Neural progenitor cell (in vitro differentiated cells): Measurements from ENCODE around the gene VCAN. TPM values are rescaled to one million over a fixed set of nuclear protein-coding genes. Genes with fewer than 3 reads are reported as not detected.

ENCODE experiments used
- DNase-seq: peaks from one replicate; pipeline ENCODE4 v3.0.0-alpha.2; 2016; ENCODE audit warnings: low spot score
- H2AFZ ChIP-seq: fragments of 200-600 bp; sonication (generic); replicated peaks from 2 replicates; pipeline ENCODE4 v1.6.1; 2016; ENCODE audit warnings: antibody characterized with exemption
- H3F3A ChIP-seq: fragments of 200-600 bp; sonication (generic); 2 replicates; pipeline ENCODE4 v1.6.1; 2016; ENCODE audit warnings: antibody characterized with exemption, low read depth
- H3K27ac ChIP-seq: fragments of 200-600 bp; sonication (generic); 2 replicates; pipeline ENCODE4 v1.5.1; 2016; ENCODE audit warnings: mild to moderate bottlenecking
- H3K27me3 ChIP-seq: fragments of 200-600 bp; sonication (generic); 2 replicates; pipeline ENCODE4 v1.6.1; 2016; ENCODE audit warnings: mild to moderate bottlenecking, moderate library complexity
- H3K36me3 ChIP-seq: fragments of 200-600 bp; sonication (generic); 2 replicates; pipeline ENCODE4 v1.5.1; 2016
- H3K4me1 ChIP-seq: fragments of 200-600 bp; sonication (generic); 2 replicates; pipeline ENCODE4 v1.6.1; 2016; ENCODE audit warnings: mixed run types
- H3K4me2 ChIP-seq: fragments of 200-600 bp; sonication (generic); 2 replicates; pipeline ENCODE4 v1.6.1; 2016
- H3K4me3 ChIP-seq: fragments of 200-600 bp; sonication (generic); 2 replicates; pipeline ENCODE4 v1.5.1; 2016
- H3K79me2 ChIP-seq: fragments of 200-600 bp; sonication (generic); 2 replicates; pipeline ENCODE4 v1.6.1; 2016; ENCODE audit warnings: low read depth
- H3K9ac ChIP-seq: fragments of 200-600 bp; sonication (generic); 2 replicates; pipeline ENCODE4 v1.6.1; 2016
- H3K9me3 ChIP-seq: fragments of 200-600 bp; sonication (generic); 2 replicates; pipeline ENCODE4 v1.5.1; 2016; ENCODE audit warnings: low read depth
- H4K20me1 ChIP-seq: fragments of 200-600 bp; sonication (generic); 2 replicates; pipeline ENCODE4 v1.6.1; 2016; ENCODE audit warnings: low read depth
- H3K27ac Mint-ChIP-seq: 3 replicates; pipeline ENCODE4 v1.8.0; 2021; ENCODE audit warnings: mixed read lengths
- H3K27me3 Mint-ChIP-seq: 2 replicates; pipeline ENCODE4 v1.8.0; 2022; ENCODE audit warnings: low read depth, mild to moderate bottlenecking, inconsistent platforms, moderate library complexity, mixed read lengths; ENCODE audit not compliant: insufficient read depth
- H3K36me3 Mint-ChIP-seq: 3 replicates; pipeline ENCODE4 v1.8.0; 2021; ENCODE audit warnings: mixed read lengths
- H3K4me1 Mint-ChIP-seq: 3 replicates; pipeline ENCODE4 v1.8.0; 2021; ENCODE audit warnings: mixed read lengths
- H3K4me3 Mint-ChIP-seq: 3 replicates; pipeline ENCODE4 v1.8.0; 2021; ENCODE audit warnings: mild to moderate bottlenecking, moderate library complexity, mixed read lengths
- H3K9me3 Mint-ChIP-seq: 3 replicates; pipeline ENCODE4 v1.8.0; 2020; ENCODE audit warnings: mixed read lengths
- CTCF ChIP-seq: fragments of 200-600 bp; sonication (generic); IDR thresholded peaks from 2 replicates; pipeline ENCODE4 v1.5.1; 2017; ENCODE audit warnings: antibody characterized with exemption, mild to moderate bottlenecking
- EZH2 ChIP-seq: fragments of 200-600 bp; sonication (generic); IDR thresholded peaks from 2 replicates; pipeline ENCODE4 v1.6.1; 2017; ENCODE audit warnings: antibody characterized with exemption, mild to moderate bottlenecking, moderate library complexity
- EZH2phosphoT487 ChIP-seq: fragments of 200-600 bp; sonication (generic); IDR thresholded peaks from 2 replicates; pipeline ENCODE4 v1.6.1; 2017; ENCODE audit warnings: antibody characterized with exemption
- total RNA-seq: library from RNA; depleted of rRNA; stranded (reverse); fragments of >200 nt; gene quantifications from 2 replicates; pipeline ENCODE4 v1.2.3, GENCODE V29; 2015; ENCODE audit warnings: low replicate concordance

Gene VCAN
- total RNA-seq, 1 donor from 2014 or later = 101 TPM

- H3K9ac ChIP-seq = no peak overlapping the region
- H3K4me1 ChIP-seq = no peaks in the 10 kb centered on the region
- H3K4me1 Mint-ChIP-seq = no peaks in the 10 kb centered on the region
- H3K79me2 ChIP-seq = no peaks in the 10 kb centered on the region
- no peaks in the 10 kb centered on the region for H4K20me1 ChIP-seq
- no peaks in the 10 kb centered on the region for H3K27me3 ChIP-seq
- no peak for DNase-seq
- no peak overlapping the region for H2AFZ ChIP-seq
- no peaks in the 10 kb centered on the region for H3K9me3 Mint-ChIP-seq
- H3K4me3 ChIP-seq = no peak overlapping the region
- H3K4me2 ChIP-seq = no peak overlapping the region
- no peak overlapping the region for H3K27ac ChIP-seq
- peaks cover 8% of the 10 kb centered on the region for H3K36me3 ChIP-seq
- no peak overlapping the region for H3K27ac Mint-ChIP-seq
- TF ChIP-seq EZH2phosphoT487 = no peak
- TF ChIP-seq CTCF = no peak
- no peak for TF ChIP-seq EZH2
- H3K9me3 ChIP-seq = no peaks in the 10 kb centered on the region
- H3K4me3 Mint-ChIP-seq = no peak overlapping the region
- no peaks in the 10 kb centered on the region for H3K27me3 Mint-ChIP-seq
- H3F3A ChIP-seq = no peaks in the 10 kb centered on the region
- H3K36me3 Mint-ChIP-seq = peaks cover 58% of the 10 kb centered on the region
Observed at GRCh38 chr5:83552275-83552674, 80.7 kb downstream of the VCAN start.

- Mint-ChIP-seq H3K4me3 (no peak overlapping the region), H3K9me3 (no peaks in the 10 kb centered on the region), H3K27me3 (no peaks in the 10 kb centered on the region), H3K27ac (no peak overlapping the region), H3K4me1 (no peaks in the 10 kb centered on the region), H3K36me3 (peaks cover 53% of the 10 kb centered on the region)
- H3K36me3 ChIP-seq = peaks cover 8% of the 10 kb centered on the region
- no peaks in the 10 kb centered on the region for H3K27me3 ChIP-seq
- H3K79me2 ChIP-seq = no peaks in the 10 kb centered on the region
- DNase-seq = no peak
- TF ChIP-seq EZH2phosphoT487 = no peak
- no peak for TF ChIP-seq CTCF
- no peak for TF ChIP-seq EZH2
- H3F3A ChIP-seq = no peaks in the 10 kb centered on the region
- no peak overlapping the region for H3K4me3 ChIP-seq
- H4K20me1 ChIP-seq = no peaks in the 10 kb centered on the region
- H2AFZ ChIP-seq = no peak overlapping the region
- no peak overlapping the region for H3K4me2 ChIP-seq
- no peak overlapping the region for H3K27ac ChIP-seq
- H3K4me1 ChIP-seq = no peaks in the 10 kb centered on the region
- no peak overlapping the region for H3K9ac ChIP-seq
- no peaks in the 10 kb centered on the region for H3K9me3 ChIP-seq
Observed at GRCh38 chr5:83553000-83553486, 81.5 kb downstream of the VCAN start.

DNA sequence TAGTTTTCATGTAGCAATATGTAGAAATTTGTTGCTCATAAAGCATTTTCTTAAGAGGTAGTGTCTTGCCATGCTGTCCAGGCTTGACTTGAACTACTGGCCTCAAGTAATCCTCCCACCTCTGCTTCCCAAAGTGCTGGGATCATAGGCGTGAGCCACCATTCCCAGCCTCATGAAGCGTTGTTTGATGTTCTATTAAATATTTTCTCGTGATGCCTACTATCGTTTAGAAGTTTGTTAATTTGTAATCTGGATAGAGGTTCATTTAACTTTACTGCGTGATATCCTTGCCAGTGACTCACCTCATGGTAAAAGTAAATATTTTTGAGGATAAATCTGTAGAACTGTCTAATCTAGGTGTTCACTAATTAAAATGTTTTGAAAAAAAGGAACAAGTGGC is 82.6 kb downstream of the VCAN start:
- Mint-ChIP-seq H3K4me3 (no peak overlapping the region), H3K4me1 (no peaks in the 10 kb centered on the region), H3K36me3 (peaks cover 43% of the 10 kb centered on the region), H3K27ac (no peak overlapping the region), H3K27me3 (no peaks in the 10 kb centered on the region), H3K9me3 (no peaks in the 10 kb centered on the region)
- no peaks in the 10 kb centered on the region for H3K79me2 ChIP-seq
- no peaks in the 10 kb centered on the region for H3F3A ChIP-seq
- peaks cover 8% of the 10 kb centered on the region for H3K36me3 ChIP-seq
- no peaks in the 10 kb centered on the region for H4K20me1 ChIP-seq
- no peak overlapping the region for H3K4me2 ChIP-seq
- H3K27me3 ChIP-seq = no peaks in the 10 kb centered on the region
- no peaks in the 10 kb centered on the region for H3K4me1 ChIP-seq
- no peak overlapping the region for H3K27ac ChIP-seq
- no peak overlapping the region for H3K4me3 ChIP-seq
- no peaks in the 10 kb centered on the region for H3K9me3 ChIP-seq
- no peak for DNase-seq
- no peak overlapping the region for H3K9ac ChIP-seq
- no peak for TF ChIP-seq EZH2phosphoT487
- TF ChIP-seq EZH2 = no peak
- TF ChIP-seq CTCF = no peak
- H2AFZ ChIP-seq = no peak overlapping the region

- H2AFZ ChIP-seq = no peak overlapping the region
- H3K79me2 ChIP-seq = no peaks in the 10 kb centered on the region
- Mint-ChIP-seq H3K27me3 (no peaks in the 10 kb centered on the region), H3K27ac (no peak overlapping the region), H3K4me1 (no peaks in the 10 kb centered on the region), H3K36me3 (peaks cover 45% of the 10 kb centered on the region), H3K4me3 (no peak overlapping the region), H3K9me3 (no peaks in the 10 kb centered on the region)
- no peak overlapping the region for H3K4me3 ChIP-seq
- no peaks in the 10 kb centered on the region for H4K20me1 ChIP-seq
- no peaks in the 10 kb centered on the region for H3K27me3 ChIP-seq
- H3K4me1 ChIP-seq = no peaks in the 10 kb centered on the region
- H3K9me3 ChIP-seq = no peaks in the 10 kb centered on the region
- H3K27ac ChIP-seq = no peak overlapping the region
- no peak for DNase-seq
- no peaks in the 10 kb centered on the region for H3F3A ChIP-seq
- H3K4me2 ChIP-seq = no peak overlapping the region
- TF ChIP-seq EZH2 = no peak
- TF ChIP-seq EZH2phosphoT487 = no peak
- TF ChIP-seq CTCF = no peak
- no peak overlapping the region for H3K9ac ChIP-seq
- peaks cover 8% of the 10 kb centered on the region for H3K36me3 ChIP-seq
Observed at GRCh38 chr5:83554686-83555085, 83.1 kb downstream of the VCAN start.
